CD4-positive, alpha-beta T cell treated with Interleukin-17A for 4 hours (primary cell): ENCODE measurements around the gene SASS6.

Experiments
- DNase-seq: peaks from one replicate; pipeline ENCODE4 v3.0.0-alpha.2; 2020; ENCODE audit warnings: mixed read lengths

The SASS6 gene

GRCh38 chr1:100132566-100133477 lies at the start of gene SASS6, which contains the start of gene TRMT13:
Gene SASS6, minus strand, starts transcription at chr1:100132930. Its CDS starts 116 bp downstream, at chr1:100132814.
Gene TRMT13, plus strand, starts transcription at chr1:100133163. Its CDS starts 6 bp downstream, at chr1:100133169.
- DNase-seq = peak; percentile 93

GRCh38 chr1:100178091-100178490 lies 45.4 kb upstream of the SASS6 start, which contains the start of gene LRRC39:
Gene LRRC39, minus strand, starts transcription at chr1:100178256. Its CDS starts 9,740 bp downstream, at chr1:100168516.
- no peak for DNase-seq

GRCh38 chr1:100177295-100178041 lies 44.7 kb upstream of the SASS6 start:
- no peak for DNase-seq

GRCh38 chr1:100168051-100168450 lies 35.3 kb upstream of the SASS6 start:
- no peak for DNase-seq

- DNase-seq = no peak
Measured at GRCh38 chr1:100164702-100165101, 32.0 kb upstream of the SASS6 start.

GRCh38 chr1:100164216-100164615 lies 31.5 kb upstream of the SASS6 start:
- DNase-seq = no peak

- DNase-seq = no peak
Measured at GRCh38 chr1:100162881-100163280, 30.2 kb upstream of the SASS6 start.

- DNase-seq = no peak
Measured at GRCh38 chr1:100152271-100152670, 19.5 kb upstream of the SASS6 start.

GRCh38 chr1:100151679-100152078 lies 18.9 kb upstream of the SASS6 start:
- DNase-seq = no peak

GRCh38 chr1:100147875-100148274 lies 15.1 kb upstream of the SASS6 start:
- DNase-seq = no peak

GRCh38 chr1:100146958-100147357 lies 14.2 kb upstream of the SASS6 start:
- no peak for DNase-seq

- no peak for DNase-seq
Measured at GRCh38 chr1:100145116-100145515, 12.4 kb upstream of the SASS6 start.

GRCh38 chr1:100142343-100142742 lies 9.6 kb upstream of the SASS6 start:
- DNase-seq = no peak

- DNase-seq = no peak
Measured at GRCh38 chr1:100141192-100141591, 8.5 kb upstream of the SASS6 start.

- DNase-seq = no peak
Measured at GRCh38 chr1:100137602-100138001, 4.9 kb upstream of the SASS6 start.

- no peak for DNase-seq
Measured at GRCh38 chr1:100134872-100135271, 2.1 kb upstream of the SASS6 start.

- no peak for DNase-seq
Measured at GRCh38 chr1:100131623-100132022, 1.1 kb downstream of the SASS6 start.

GRCh38 chr1:100130552-100131077 lies 2.1 kb downstream of the SASS6 start:
- DNase-seq = no peak

GRCh38 chr1:100127226-100127625 lies 5.5 kb downstream of the SASS6 start:
- no peak for DNase-seq

GRCh38 chr1:100122177-100122576 lies 10.6 kb downstream of the SASS6 start:
- no peak for DNase-seq

- DNase-seq = no peak
Measured at GRCh38 chr1:100115524-100115923, 17.2 kb downstream of the SASS6 start.

- no peak for DNase-seq
Measured at GRCh38 chr1:100109554-100110066, 23.1 kb downstream of the SASS6 start.

GRCh38 chr1:100107696-100108095 lies 25.0 kb downstream of the SASS6 start:
- no peak for DNase-seq
